NCI-H2171 treated with DMSO at 0.1 percent for 48 hours (cell line): ENCODE data around the gene SLC9A2.

Source experiments
- DNase-seq: peaks from one replicate; lab custom pipeline; 2025; lab: John Stamatoyannopoulos, UW

The SLC9A2 gene

GRCh38 chr2:102619414-102620319 lies at the start of gene SLC9A2:
Gene SLC9A2 (plus strand): TSS chr2:102619553. CDS start chr2:102619849, 296 bp downstream.
- no peak for DNase-seq

GRCh38 chr2:102575888-102576287 lies 43.5 kb upstream of the SLC9A2 start:
- no peak for DNase-seq

GRCh38 chr2:102578376-102578775 lies 41.0 kb upstream of the SLC9A2 start:
- DNase-seq = no peak

DNA sequence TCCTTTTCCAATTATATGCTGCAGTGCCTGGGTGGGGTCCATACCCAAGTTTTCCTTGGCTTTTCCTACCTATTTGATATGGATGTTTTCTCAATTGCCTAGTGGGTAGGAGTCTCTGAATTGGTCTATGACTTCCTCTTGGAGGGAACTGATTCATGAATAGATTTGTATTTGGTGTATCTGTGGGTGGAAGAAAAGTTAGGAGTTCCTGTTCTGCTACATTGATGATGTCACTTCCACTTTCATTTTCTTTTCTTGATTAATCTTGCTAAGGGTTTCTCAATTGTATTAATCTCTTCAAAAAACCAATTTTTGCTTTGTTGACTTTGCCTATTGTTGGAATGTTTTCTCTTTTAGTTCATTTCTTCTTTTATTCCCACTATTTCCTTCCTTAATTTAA lies 37.4 kb upstream of the SLC9A2 start:
- no peak for DNase-seq

- DNase-seq = no peak
Observed at GRCh38 chr2:102582845-102583244, 36.5 kb upstream of the SLC9A2 start.

DNA sequence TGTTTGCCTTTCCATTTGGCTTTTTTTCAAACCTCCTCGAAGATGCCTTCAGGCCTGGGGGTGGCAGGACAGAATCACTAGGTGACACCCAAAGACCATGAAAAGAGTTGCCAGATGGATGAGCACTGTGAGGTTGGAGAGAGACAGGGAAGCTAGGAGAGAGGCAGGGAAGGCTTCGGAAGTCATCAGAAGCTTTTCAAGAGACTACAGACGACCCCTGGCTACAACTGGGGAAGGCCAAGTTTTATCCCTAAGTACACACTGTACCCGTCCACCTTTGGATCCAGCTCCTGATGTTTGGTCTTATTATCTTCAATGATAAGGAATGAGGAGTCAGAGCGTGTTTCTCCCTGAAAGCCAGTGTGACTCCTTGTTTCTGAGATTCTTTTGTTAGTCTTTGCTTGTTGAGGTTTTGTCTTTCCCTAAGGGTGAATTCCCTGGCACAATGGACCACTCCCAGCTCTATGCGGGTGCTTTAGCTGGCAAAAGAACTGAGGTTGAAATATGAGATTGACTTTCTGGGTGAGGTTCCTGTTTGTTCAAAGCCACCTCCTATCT lies 33.4 kb upstream of the SLC9A2 start:
- no peak for DNase-seq

- DNase-seq = no peak
Observed at GRCh38 chr2:102588213-102588939, 31.0 kb upstream of the SLC9A2 start.

DNA sequence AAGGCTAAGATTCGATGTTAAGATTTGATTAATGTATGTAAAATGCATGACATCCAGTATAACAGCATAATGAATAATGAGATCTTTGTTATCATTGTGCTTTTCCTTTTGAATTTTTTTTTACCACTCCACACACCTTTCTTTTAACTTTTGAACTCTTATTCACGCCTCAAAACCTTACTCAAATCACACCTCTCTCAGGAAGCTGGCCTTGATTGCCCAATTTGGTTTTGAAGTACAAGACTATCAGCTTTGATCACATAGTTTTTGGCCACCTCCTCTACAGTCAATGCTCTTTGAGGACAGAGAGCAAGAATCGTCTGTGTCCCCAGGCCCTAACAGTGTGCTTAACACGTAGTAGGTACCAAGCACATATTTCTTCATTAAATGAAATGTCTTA lies 29.9 kb upstream of the SLC9A2 start:
- no peak for DNase-seq

GRCh38 chr2:102591491-102592045 lies 27.8 kb upstream of the SLC9A2 start:
- no peak for DNase-seq

DNA sequence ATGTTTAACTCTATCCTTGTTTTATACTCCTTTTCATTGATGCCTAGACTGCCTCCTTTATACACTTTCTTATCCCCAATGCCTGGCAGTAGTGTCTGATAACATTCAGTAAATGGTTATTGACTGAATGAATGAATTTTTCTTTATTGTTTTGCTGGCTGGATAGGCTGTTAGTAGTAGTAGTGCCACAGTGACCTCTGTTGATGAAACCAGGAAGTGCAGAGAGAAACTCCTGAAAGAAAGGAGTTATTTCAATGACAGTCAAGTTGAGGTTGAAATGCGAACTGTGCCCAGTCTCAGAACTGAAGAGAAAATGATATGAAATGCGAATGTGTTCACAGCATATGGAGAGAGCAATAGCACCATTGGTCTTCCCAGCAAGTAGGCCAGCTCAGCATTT lies 26.8 kb upstream of the SLC9A2 start:
- no peak for DNase-seq

GRCh38 chr2:102593516-102593915 lies 25.8 kb upstream of the SLC9A2 start:
- no peak for DNase-seq

DNA sequence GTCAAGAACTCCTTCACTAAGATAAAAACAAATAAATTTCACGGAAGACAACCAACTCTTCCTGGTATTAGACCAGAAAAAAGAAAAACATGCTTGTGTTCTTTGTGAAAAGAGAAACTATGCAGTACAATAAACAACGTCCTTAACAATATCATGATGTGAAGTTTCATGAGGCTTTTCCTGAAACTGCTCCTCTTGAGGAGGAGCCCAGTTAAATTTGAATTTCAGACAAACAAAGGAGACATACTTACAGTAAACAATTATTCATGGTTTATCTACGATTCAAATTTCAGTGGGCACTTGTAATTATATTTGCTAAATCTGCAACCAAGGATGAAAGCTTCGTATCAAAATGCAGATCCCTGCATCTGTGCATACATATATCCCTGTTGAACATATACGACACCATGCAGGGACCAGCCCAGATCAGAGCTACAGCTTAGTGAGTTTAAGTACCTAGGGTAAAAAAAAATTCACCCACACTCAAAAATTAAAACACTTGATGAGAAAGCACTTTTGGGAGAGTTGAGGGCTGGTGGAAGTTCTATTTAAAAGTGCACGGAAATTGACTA lies 24.8 kb upstream of the SLC9A2 start:
- DNase-seq = no peak

DNA sequence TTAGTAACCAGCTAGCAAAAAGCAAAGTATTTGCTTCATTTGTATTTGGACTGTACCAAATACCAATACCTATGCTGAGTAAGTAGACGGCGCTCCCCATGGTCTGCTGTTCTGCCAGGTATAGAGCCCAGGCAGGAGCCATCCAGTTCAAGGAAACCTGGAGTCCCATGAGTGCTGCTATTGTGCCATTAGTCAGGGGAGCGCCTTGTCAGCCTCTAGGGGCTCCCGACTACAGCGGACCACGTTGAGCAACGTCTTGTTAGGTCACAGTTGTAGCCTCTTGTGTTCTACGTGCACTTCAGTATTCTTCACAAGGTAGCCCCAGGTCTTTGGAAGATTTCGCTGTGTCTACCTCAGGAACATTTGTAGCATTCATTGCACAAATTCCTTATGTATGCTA lies 21.6 kb upstream of the SLC9A2 start:
- DNase-seq = no peak

- DNase-seq = no peak
Observed at GRCh38 chr2:102599486-102599885, 19.9 kb upstream of the SLC9A2 start.

DNA sequence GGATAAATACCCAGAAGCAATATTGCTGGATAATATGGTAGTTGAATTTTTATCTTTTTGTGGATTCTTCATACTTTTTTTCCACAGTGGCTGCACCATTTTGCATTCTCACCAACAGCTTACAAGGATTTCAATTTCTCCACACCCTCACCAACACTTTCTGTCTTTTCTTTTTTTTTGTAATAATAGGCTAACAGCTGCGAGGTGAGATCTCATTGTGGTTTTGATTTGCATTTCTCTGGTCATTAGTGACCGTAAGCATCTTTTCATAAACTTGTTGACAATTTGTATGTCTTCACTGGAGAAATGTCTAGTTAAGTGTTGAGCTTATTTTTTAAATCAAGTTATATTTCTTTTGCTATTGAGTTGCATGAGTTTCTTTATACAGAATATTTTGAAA lies 17.6 kb upstream of the SLC9A2 start:
- no peak for DNase-seq

DNA sequence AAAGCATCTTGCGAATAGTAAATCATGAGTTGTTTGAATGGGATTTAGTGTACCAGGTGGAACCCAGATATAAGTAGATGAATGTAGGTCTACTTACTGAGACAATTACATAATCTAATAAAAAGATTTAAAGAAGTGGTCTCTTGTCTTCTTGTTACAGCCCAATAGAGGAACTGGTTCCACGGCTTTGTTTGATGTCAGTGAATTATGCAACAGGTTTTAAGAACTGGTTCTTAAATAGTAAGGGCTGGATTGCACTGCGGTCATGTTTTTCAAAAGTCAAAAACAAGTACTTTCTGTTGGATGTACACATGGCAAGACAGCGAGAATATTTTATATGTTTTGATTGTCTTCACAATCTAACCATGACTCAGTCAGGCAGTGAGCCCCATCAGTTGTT lies 15.4 kb upstream of the SLC9A2 start:
- no peak for DNase-seq

DNA sequence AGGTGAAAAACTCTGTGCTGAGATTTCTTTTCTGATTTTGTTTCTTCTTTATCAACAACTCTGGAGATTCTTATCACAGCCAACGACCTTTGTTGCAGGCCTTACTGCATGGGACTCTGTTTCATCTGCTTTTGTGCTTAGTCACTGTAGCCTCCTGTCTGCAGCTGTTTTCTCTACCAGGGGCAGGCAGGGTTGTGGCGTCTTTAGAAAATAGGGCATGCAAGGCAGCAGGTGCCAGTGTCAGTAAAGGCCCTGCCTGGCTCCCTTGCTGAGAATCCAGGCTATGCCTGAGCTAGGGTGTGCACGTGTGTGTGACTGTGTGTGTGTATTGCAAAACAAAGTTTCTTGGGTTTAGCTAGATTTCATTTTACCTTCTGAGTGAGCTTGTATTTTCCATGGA lies 14.6 kb upstream of the SLC9A2 start:
- DNase-seq = no peak

DNA sequence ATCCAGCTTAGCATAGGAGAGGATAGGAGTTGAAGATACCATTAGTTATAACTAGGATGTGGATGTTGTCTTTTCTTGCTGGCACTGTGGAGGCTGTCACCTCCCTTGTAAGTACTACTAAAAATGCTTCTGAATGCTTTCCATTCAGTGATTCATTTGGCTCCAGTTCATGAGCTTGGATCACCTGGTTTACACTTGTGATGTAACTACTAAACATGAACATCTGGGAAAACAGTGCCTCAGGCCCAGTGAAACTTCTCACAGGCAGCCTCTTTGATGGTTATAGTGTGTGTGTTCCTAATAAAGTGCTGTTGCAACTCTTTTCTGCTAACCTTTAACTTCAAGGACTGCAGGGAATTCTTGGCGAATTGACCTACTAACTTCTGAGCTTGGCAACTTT lies 13.0 kb upstream of the SLC9A2 start:
- no peak for DNase-seq

- DNase-seq = peak; percentile 41
Observed at GRCh38 chr2:102615620-102616436, 3.5 kb upstream of the SLC9A2 start.

DNA sequence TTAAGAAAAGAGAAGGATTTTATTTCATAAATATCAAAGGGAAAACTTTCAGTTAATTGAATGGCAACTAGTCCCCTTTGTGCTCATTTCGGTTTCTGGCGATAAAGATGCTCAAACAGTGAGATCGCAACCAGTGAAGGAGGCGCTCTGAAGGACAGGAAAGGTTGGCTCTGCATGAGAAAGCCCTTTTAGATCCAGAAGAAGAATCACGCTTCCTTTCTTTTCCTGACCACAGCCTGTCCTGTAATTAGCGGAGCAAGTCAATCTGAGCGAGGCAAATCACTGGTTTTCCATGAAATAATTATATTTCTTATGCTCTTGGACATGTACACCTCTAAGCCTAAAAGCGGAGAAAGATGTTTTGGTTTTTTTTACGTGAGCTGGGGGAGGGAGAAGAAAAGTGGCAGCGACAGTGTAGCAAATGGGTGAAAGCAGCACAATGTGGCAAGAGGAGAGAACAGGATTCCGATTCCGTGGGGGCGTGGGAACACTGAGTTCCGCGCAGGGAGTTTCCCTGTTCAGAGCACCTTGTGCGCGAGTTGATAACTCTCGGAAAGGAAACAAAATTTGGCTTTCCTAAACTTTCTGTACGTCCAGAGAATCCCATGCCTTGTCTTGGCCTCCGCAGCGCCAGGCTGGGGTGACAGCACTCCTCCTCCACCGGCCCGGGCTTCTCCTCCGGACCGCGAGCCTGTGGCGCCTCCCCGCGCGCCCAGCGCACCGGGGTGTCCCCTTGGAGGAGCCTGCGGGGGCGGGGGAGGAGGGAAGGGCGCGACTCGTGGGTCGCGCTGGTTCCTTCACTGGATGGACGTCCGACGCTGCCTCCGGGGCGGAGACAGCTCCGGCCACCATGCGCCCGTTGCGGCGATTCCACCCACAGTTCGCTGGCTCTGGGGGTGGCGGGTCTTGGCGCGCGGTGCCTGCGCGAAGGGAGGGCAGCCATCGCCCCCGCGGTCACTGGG lies 620 bp upstream of the SLC9A2 start:
- DNase-seq = no peak
